Kidney epithelial cell (primary cell): ENCODE measurements around the gene FAM136A. TPM values are rescaled to one million over a fixed set of nuclear protein-coding genes. Genes with fewer than 3 reads are reported as not detected.
"Not testable (repeated sequence)": the region's sequence is repeated elsewhere in the genome, so short reads cannot be mapped to it uniquely, and the experiment has no call there.

Source experiments
- DNase-seq: peaks from one replicate; pipeline ENCODE4 v3.0.0-alpha.2; 2010; ENCODE audit warnings: low read depth
- H3K27me3 ChIP-seq: 2 replicates; pipeline ENCODE4 v1.6.0; 2011; ENCODE audit warnings: low read length; ENCODE audit not compliant: control insufficient read depth, insufficient read depth
- H3K36me3 ChIP-seq: 2 replicates; pipeline ENCODE4 v1.5.1; 2011; ENCODE audit warnings: low read length; ENCODE audit not compliant: control insufficient read depth, insufficient read depth
- H3K4me3 ChIP-seq: 2 replicates; pipeline ENCODE4 v1.5.1; 2011; ENCODE audit warnings: low read depth, mild to moderate bottlenecking, control low read depth, low read length
- total RNA-seq: library from RNA; depleted of rRNA; stranded (reverse); fragments of >200 nt; gene quantifications from 2 replicates; pipeline ENCODE4 v1.2.3, GENCODE V29; 2015
- TF ChIP-seq, protein P1 (sequence below): IDR thresholded peaks from 2 replicates; pipeline ENCODE4 v1.5.1; 2011; ENCODE audit warnings: mild to moderate bottlenecking, moderate library complexity, low read length, control low read depth, inconsistent platforms; ENCODE audit not compliant: insufficient read depth, poor library complexity, severe bottlenecking

The FAM136A gene
- total RNA-seq, 1 donor from 2014 or later = 67.1 TPM

DNA sequence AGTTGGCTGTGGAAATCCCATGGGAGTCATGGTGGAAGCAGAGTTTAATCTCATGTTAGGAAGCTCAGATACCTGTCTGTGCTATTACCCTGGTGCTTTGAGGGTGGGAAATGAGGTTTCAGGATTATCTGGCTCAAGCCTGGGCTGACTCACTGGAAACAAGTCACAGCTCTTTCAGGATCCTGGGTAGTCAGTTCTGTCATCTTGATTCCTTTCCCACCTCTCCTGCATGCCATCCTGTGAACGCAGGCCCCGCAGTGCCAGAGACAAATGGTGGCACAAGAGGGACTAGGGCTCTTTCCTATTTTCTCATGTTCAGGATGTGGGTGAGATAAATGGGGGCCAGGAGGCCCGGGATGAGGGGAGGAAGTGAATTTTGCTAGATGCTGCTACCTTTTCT, 3.7 kb upstream of the FAM136A start:
- Histone ChIP-seq H3K36me3 (no peaks in the 10 kb centered on the region), H3K4me3 (no peak overlapping the region), H3K27me3 (no peaks in the 10 kb centered on the region)
- no peak for DNase-seq
- TF ChIP-seq, protein P1, sequence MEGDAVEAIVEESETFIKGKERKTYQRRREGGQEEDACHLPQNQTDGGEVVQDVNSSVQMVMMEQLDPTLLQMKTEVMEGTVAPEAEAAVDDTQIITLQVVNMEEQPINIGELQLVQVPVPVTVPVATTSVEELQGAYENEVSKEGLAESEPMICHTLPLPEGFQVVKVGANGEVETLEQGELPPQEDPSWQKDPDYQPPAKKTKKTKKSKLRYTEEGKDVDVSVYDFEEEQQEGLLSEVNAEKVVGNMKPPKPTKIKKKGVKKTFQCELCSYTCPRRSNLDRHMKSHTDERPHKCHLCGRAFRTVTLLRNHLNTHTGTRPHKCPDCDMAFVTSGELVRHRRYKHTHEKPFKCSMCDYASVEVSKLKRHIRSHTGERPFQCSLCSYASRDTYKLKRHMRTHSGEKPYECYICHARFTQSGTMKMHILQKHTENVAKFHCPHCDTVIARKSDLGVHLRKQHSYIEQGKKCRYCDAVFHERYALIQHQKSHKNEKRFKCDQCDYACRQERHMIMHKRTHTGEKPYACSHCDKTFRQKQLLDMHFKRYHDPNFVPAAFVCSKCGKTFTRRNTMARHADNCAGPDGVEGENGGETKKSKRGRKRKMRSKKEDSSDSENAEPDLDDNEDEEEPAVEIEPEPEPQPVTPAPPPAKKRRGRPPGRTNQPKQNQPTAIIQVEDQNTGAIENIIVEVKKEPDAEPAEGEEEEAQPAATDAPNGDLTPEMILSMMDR = no peak

DNA sequence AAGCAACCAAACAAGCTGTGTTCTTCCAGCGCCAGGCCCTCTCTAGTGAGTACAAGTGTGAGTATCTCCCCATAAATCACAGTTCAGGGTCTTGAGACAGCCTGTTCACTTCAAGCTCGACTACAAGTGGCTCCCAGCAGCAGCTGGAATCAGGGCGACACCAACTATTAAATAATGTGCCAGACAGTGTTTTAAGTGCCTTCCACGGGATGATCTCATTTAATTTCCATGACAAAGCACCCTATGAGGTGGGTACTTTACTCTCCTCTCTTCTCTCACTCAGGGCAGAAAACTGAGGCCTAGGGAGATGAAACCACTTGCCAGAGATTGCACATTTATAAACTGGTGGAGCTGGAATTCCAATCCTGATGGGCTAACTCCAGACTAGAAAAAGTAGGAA, 2.6 kb upstream of the FAM136A start:
- TF ChIP-seq, protein P1 = no peak
- no peak for DNase-seq

DNA sequence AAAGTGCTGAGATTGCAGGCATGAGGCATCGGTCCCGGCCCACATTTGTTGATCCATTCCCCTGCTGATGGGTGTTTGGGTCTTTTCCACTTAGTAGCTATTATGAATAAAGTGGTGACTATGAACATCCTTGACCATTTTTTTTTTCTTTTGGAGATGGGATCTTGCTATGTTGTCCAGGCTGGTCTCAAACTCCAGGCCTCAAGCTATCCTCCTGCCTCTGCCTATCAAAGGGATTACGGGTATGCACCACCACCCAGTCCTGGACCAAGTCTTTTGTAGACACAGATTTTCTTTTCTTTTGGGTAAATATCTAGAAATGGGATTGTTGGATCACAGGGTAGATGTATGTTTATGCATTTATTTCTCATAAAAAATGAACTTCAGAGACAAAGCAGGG, 1.3 kb upstream of the FAM136A start:
- no peak for DNase-seq
- Histone ChIP-seq H3K27me3 (no peaks in the 10 kb centered on the region), H3K36me3 (no peaks in the 10 kb centered on the region), H3K4me3 (no peak overlapping the region)
- TF ChIP-seq, protein P1 = no peak

More for the DNA sequence above, 2.6 kb upstream of the FAM136A start:
- no peaks in the 10 kb centered on the region for H3K27me3 ChIP-seq
- H3K36me3 ChIP-seq = no peaks in the 10 kb centered on the region
- H3K4me3 ChIP-seq = no peak overlapping the region

DNA sequence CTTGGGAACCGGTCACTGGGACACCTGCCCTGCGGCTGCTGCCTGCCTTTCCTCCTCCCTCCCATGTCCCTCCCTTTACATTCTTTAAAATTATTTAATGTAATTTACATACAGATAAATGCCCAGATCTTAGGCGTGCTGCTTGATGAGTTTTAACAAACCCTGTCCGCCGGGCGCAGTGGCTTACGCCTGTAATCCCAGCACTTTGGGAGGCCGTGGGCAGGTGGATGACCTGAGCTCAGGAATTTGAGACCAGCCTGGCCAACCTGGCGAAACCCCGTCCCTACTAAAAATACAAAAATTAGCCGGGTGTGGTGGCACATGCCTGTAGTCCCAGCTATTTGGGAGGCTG, 304 bp upstream of the FAM136A start:
- H3K4me3 ChIP-seq = peak overlapping the region; percentile 66
- not testable (repeated sequence) for H3K36me3 ChIP-seq, DNase-seq, H3K27me3 ChIP-seq

DNA sequence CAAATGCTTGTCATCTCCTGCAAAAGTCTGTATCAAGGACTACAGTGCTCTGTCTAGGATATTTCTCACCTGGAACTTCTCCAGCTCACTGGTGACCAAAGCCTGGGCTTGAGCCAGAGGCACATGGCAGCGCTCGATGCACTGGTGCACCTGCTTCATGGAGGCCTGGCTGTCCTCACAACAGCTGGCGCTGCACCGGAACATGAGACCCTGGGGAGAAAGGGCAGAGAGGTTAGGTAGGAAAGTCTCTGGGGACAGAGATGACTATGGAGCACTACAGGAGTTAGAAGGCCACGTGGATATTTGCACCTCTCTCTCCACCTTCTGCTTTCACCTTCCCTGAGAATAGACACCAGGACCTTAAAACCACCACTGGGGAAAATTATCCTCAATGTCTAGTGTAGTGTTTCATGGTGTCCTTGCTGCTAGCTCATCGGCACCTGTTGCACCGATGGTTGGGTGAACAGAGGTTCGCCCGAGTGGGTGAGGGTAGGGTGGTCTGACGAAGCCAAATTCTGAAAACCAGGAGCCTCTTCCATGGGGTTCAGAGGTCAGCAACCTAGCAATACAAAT, 1.0 kb downstream of the FAM136A start:
- Histone ChIP-seq H3K27me3 (no peaks in the 10 kb centered on the region), H3K4me3 (peak overlapping the region; percentile 66), H3K36me3 (no peaks in the 10 kb centered on the region)
- TF ChIP-seq, protein P1 = no peak
- DNase-seq = no peak

DNA sequence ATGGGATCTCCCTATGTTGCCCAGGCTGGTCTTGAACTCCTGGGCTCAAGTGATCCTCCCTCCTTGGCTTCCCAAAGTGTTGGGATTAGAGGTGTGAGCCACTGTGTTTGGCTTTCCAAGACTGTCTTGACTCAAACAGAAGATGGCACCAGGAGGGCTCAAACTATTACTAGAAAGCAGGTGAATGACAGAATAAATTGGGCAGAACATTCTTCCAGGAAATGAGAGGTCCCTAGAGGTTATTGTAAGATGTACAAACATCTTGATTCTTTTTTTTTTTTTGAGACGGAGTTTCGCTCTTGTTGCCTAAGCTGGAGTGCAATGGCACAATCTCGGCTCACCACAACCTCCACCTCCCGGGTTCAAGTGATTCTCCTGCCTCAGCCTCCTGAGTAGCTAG, 4.0 kb downstream of the FAM136A start:
- H3K36me3 ChIP-seq, H3K27me3 ChIP-seq, DNase-seq, H3K4me3 ChIP-seq: not testable (repeated sequence)

DNA sequence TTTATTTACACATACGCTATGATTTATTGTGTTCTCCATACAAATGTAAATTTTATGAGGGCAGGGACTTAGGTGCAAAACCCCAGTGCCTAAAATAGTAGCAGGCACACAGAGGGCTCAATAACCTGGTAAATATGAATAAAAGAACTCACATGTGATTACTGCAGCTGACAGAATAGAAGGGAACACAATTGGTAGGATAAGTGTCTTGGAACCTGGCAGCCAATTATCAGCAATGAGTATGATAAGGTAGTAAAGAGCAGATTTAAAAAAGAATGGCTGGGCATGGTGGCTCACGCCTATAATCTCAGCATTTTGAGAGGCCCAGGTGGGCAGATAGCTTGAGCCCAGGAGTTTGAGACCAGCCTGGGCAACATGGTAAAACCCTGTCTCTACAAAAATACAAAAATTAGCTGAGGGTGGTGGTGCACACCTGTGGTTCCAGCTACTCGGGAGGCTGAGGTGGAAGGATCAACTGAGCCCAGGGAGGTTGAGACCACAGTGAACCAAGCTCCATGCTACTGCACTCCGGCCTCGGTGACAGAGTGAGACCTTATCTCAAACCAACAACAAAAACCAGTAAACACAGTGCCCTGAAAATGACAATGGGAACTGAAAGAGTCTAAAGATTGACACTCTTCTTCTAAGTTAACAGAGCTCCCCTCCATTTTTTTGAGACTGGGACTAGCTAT, 18.2 kb downstream of the FAM136A start:
- TF ChIP-seq, protein P1 = no peak
- peaks cover 2% of the 10 kb centered on the region for H3K36me3 ChIP-seq
- no peaks in the 10 kb centered on the region for H3K27me3 ChIP-seq
- no peak for DNase-seq
- H3K4me3 ChIP-seq = no peak overlapping the region
